Fibroblast of peridontal ligament (primary cell): ENCODE data around the gene NAT9.

Source experiments
- DNase-seq: peaks from one replicate; pipeline ENCODE4 v3.0.0-alpha.2; 2010; ENCODE audit errors: extremely low read depth

The NAT9 gene

GRCh38 chr17:74761419-74761818 lies 14.7 kb downstream of the NAT9 start:
- DNase-seq, result no peak

GRCh38 chr17:74760404-74761105 lies 15.6 kb downstream of the NAT9 start:
- no peak for DNase-seq

GRCh38 chr17:74759941-74760340 lies 16.2 kb downstream of the NAT9 start:
- no peak for DNase-seq

GRCh38 chr17:74759243-74759801 lies 16.8 kb downstream of the NAT9 start:
- no peak for DNase-seq

GRCh38 chr17:74758848-74759168 lies 17.3 kb downstream of the NAT9 start:
- peak; percentile 30 for DNase-seq

- no peak for DNase-seq
Observed at GRCh38 chr17:74757931-74758847, 18.0 kb downstream of the NAT9 start.

GRCh38 chr17:74757502-74757901 lies 18.6 kb downstream of the NAT9 start:
- DNase-seq, result no peak

GRCh38 chr17:74756891-74757290 lies 19.3 kb downstream of the NAT9 start:
- DNase-seq, result no peak

GRCh38 chr17:74755533-74755932 lies 20.6 kb downstream of the NAT9 start:
- DNase-seq, result no peak

- no peak for DNase-seq
Observed at GRCh38 chr17:74754832-74755231, 21.3 kb downstream of the NAT9 start.

- DNase-seq, result no peak
Observed at GRCh38 chr17:74752822-74753401, 23.2 kb downstream of the NAT9 start.

GRCh38 chr17:74752415-74752814 lies 23.7 kb downstream of the NAT9 start:
- no peak for DNase-seq

GRCh38 chr17:74750327-74751069 lies 25.6 kb downstream of the NAT9 start:
- no peak for DNase-seq

GRCh38 chr17:74750039-74750326 lies 26.2 kb downstream of the NAT9 start:
- no peak for DNase-seq

- no peak for DNase-seq
Observed at GRCh38 chr17:74749279-74750038, 26.7 kb downstream of the NAT9 start.

- peak; percentile 75 for DNase-seq
Observed at GRCh38 chr17:74748529-74749278, 27.4 kb downstream of the NAT9 start, which contains the start of gene NHERF1. NHERF1 (plus strand) TSS chr17:74748628; CDS start chr17:74748847, 219 bp downstream.

- DNase-seq, result no peak
Observed at GRCh38 chr17:74748279-74748528, 27.9 kb downstream of the NAT9 start.

- DNase-seq, result no peak
Observed at GRCh38 chr17:74746922-74747321, 29.2 kb downstream of the NAT9 start.

GRCh38 chr17:74746376-74746775 lies 29.8 kb downstream of the NAT9 start:
- DNase-seq, result no peak

- DNase-seq, result no peak
Observed at GRCh38 chr17:74745548-74746177, 30.5 kb downstream of the NAT9 start.
